SJCRH30 (cell line): ENCODE measurements around the gene KAZN. TPM values are rescaled to one million over a fixed set of nuclear protein-coding genes. Genes with fewer than 3 reads are reported as not detected.

Experiments used
- DNase-seq, 2 experiments: peaks; one replicate each; pipeline ENCODE4 v3.0.0-alpha.2; 2015 to 2020
- H3K27ac ChIP-seq: fragments of 250-450 bp; sonication (Bioruptor Pico); 2 replicates; pipeline ENCODE4 v1.5.1; 2020; ENCODE audit warnings: mild to moderate bottlenecking, moderate library complexity
- H3K27me3 ChIP-seq: fragments of 250-450 bp; sonication (Bioruptor Pico); 2 replicates; pipeline ENCODE4 v1.5.1; 2020; ENCODE audit warnings: mild to moderate bottlenecking, moderate library complexity
- H3K36me3 ChIP-seq: fragments of 250-450 bp; sonication (Bioruptor Pico); 2 replicates; pipeline ENCODE4 v1.5.1; 2020; ENCODE audit warnings: mild to moderate bottlenecking, moderate library complexity
- H3K4me1 ChIP-seq: fragments of 250-450 bp; sonication (Bioruptor Pico); 2 replicates; pipeline ENCODE4 v1.5.1; 2020; ENCODE audit warnings: mild to moderate bottlenecking, moderate library complexity
- H3K4me3 ChIP-seq: fragments of 250-450 bp; sonication (Bioruptor Pico); 2 replicates; pipeline ENCODE4 v1.5.1; 2020; ENCODE audit warnings: mild to moderate bottlenecking, moderate library complexity
- H3K9me3 ChIP-seq: fragments of 250-450 bp; sonication (Bioruptor Pico); replicated peaks from 2 replicates; pipeline ENCODE4 v1.5.1; 2020; ENCODE audit warnings: mild to moderate bottlenecking, moderate library complexity
- total RNA-seq: library from RNA; depleted of rRNA; stranded (reverse); fragments of >200 nt; shearing (Covaris generic); gene quantifications from 2 replicates; pipeline ENCODE4 v1.2.3, GENCODE V29; 2014

KAZN gene
- total RNA-seq, 1 experiment from 2014 or later: 0.10 TPM

GRCh38 chr1:14699620-14700019 is 101.1 kb downstream of the KAZN start:
- no peaks in the 10 kb centered on the region for H3K4me1 ChIP-seq
- no peak overlapping the region for H3K4me3 ChIP-seq
- H3K36me3 ChIP-seq: no peaks in the 10 kb centered on the region
- DNase-seq: no peak
- peaks cover 11% of the 10 kb centered on the region; the same call in 1 of the 2 replicates for H3K27me3 ChIP-seq
- H3K27ac ChIP-seq: no peak overlapping the region
- H3K9me3 ChIP-seq: no peaks in the 10 kb centered on the region

- no peaks in the 10 kb centered on the region for H3K9me3 ChIP-seq
- no peak for DNase-seq
- no peaks in the 10 kb centered on the region for H3K4me1 ChIP-seq
- H3K27me3 ChIP-seq: peaks cover 9% of the 10 kb centered on the region; the same call in 1 of the 2 replicates
- H3K27ac ChIP-seq: no peak overlapping the region
- H3K4me3 ChIP-seq: no peak overlapping the region
- H3K36me3 ChIP-seq: no peaks in the 10 kb centered on the region
Observed at GRCh38 chr1:14704846-14705245, 106.4 kb downstream of the KAZN start.

DNA sequence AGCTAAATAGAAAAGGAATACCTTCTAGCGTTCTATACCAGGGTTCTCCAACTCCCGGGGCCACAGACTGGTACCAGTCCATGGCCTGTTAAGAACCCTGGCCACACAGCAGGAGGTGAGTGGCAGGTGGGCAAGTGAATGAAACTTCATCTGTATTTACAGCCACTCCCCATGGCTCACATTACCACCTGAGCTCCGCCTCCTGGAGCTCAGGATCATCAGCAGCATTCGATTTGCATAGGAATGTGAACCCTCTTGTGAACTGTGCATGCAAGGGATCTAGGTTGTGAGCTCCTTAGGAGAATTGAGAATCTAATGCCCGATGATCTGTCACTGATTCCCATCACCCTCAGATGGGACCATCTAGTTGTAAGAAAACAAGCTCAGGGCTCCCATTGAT is 107.3 kb downstream of the KAZN start:
- H3K27me3 ChIP-seq: peaks cover 9% of the 10 kb centered on the region; the same call in 1 of the 2 replicates
- H3K4me1 ChIP-seq: no peaks in the 10 kb centered on the region
- no peak for DNase-seq
- no peaks in the 10 kb centered on the region for H3K36me3 ChIP-seq
- no peaks in the 10 kb centered on the region for H3K9me3 ChIP-seq
- H3K4me3 ChIP-seq: no peak overlapping the region
- no peak overlapping the region for H3K27ac ChIP-seq

DNA sequence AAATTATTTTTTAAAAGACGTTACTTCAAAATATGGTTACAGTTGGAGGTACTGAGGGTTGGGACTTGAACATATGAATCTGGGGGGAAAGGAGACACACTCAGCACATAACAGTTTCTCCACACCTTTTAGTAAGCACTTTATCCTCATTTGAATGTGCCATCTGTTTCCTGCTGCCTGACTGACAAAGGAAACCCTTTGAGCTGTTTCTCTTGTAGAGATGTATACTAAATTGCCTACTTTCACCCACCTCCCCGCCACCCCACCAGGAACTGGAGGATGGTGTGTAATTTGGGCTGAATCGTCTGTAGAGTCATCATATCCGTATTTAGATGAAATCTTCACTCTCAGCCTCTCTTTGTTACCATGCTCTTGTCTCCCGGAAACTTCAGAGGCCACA is 108.1 kb downstream of the KAZN start:
- H3K4me3 ChIP-seq: no peak overlapping the region
- no peaks in the 10 kb centered on the region for H3K36me3 ChIP-seq
- H3K9me3 ChIP-seq: no peaks in the 10 kb centered on the region
- no peaks in the 10 kb centered on the region for H3K4me1 ChIP-seq
- peaks cover 9% of the 10 kb centered on the region; the same call in 1 of the 2 replicates for H3K27me3 ChIP-seq
- H3K27ac ChIP-seq: no peak overlapping the region
- DNase-seq: no peak

GRCh38 chr1:14707531-14708445 is 109.3 kb downstream of the KAZN start:
- no peaks in the 10 kb centered on the region for H3K9me3 ChIP-seq
- no peak for DNase-seq
- peaks cover 13% of the 10 kb centered on the region for H3K27me3 ChIP-seq
- no peak overlapping the region for H3K27ac ChIP-seq
- no peaks in the 10 kb centered on the region for H3K4me1 ChIP-seq
- H3K4me3 ChIP-seq: no peak overlapping the region
- no peaks in the 10 kb centered on the region for H3K36me3 ChIP-seq

- Histone ChIP-seq H3K27me3 (peaks cover 13% of the 10 kb centered on the region), H3K36me3 (no peaks in the 10 kb centered on the region), H3K4me1 (no peaks in the 10 kb centered on the region), H3K27ac (no peak overlapping the region), H3K9me3 (no peaks in the 10 kb centered on the region), H3K4me3 (no peak overlapping the region)
- DNase-seq: no peak
Observed at GRCh38 chr1:14710331-14710730, 111.8 kb downstream of the KAZN start.

DNA sequence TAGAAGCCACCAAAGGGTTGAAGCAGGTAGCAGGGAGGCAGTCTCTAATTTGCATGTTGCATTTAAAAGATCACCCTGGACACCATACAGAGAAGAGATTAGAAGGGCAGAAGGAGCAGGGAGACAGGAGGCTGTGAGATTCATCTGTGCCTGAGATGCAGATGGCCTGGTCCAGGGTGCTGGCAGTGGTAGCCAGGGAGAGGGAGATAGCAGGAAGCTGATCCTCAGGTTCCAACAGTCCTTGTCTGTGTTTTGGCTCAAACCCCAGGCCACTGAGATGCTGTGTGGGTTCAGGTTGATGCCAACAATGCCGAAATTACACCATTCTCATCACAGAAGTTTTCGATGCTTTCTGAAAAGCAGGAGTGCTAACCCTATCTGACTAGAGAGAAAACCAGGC is 113.7 kb downstream of the KAZN start:
- no peak overlapping the region for H3K4me3 ChIP-seq
- H3K9me3 ChIP-seq: no peaks in the 10 kb centered on the region
- H3K4me1 ChIP-seq: no peaks in the 10 kb centered on the region
- no peaks in the 10 kb centered on the region for H3K36me3 ChIP-seq
- DNase-seq: no peak
- no peak overlapping the region for H3K27ac ChIP-seq
- H3K27me3 ChIP-seq: peaks cover 9% of the 10 kb centered on the region

DNA sequence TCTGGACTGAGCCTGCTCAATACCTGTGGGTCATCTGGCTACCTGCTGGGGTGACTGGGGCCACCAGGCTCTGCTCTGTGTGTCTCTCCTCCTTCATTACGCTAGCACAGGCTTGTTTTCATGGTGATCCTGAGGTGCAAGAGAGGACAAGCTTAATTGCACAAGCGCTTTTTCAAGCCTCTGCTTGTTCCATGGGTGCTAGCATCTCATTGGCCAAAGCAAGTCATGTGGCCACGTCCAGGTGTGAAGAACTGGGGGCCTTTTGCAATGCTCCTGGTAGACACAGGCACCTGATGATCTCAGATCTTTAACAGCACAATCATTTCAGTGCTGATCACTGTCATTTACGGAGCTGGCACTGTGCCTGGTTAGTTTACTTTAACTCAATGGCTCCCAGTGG is 114.6 kb downstream of the KAZN start:
- Histone ChIP-seq H3K27ac (no peak overlapping the region), H3K4me1 (no peaks in the 10 kb centered on the region), H3K9me3 (no peaks in the 10 kb centered on the region), H3K4me3 (no peak overlapping the region), H3K36me3 (no peaks in the 10 kb centered on the region), H3K27me3 (peaks cover 9% of the 10 kb centered on the region)
- no peak for DNase-seq

- Histone ChIP-seq H3K4me1 (no peaks in the 10 kb centered on the region), H3K9me3 (no peaks in the 10 kb centered on the region), H3K27me3 (peaks cover 4% of the 10 kb centered on the region), H3K4me3 (no peak overlapping the region), H3K27ac (no peak overlapping the region), H3K36me3 (no peaks in the 10 kb centered on the region)
- no peak for DNase-seq
Observed at GRCh38 chr1:14715266-14715665, 116.8 kb downstream of the KAZN start.

DNA sequence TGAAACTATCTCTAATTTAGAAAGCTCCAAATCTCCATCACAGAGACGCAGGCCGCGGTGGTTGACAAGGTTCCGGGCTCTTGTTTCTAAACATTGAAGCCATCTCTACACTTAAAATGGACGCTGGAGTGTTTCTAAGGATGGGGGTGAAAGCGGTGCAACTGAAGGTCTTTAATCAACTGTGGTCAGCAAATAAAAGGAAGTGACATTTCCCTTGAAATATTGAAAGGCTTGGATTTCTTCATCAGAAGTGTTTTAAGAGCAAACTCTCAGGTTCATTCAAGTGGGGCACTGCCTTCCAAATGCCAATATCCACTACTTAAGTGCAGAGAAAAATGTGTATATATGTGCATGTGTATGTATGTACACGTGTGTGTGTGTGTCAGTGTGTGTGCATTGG is 117.3 kb downstream of the KAZN start:
- DNase-seq: no peak
- Histone ChIP-seq H3K27ac (no peak overlapping the region), H3K9me3 (no peaks in the 10 kb centered on the region), H3K27me3 (peaks cover 4% of the 10 kb centered on the region), H3K4me3 (no peak overlapping the region), H3K36me3 (no peaks in the 10 kb centered on the region), H3K4me1 (no peaks in the 10 kb centered on the region)

DNA sequence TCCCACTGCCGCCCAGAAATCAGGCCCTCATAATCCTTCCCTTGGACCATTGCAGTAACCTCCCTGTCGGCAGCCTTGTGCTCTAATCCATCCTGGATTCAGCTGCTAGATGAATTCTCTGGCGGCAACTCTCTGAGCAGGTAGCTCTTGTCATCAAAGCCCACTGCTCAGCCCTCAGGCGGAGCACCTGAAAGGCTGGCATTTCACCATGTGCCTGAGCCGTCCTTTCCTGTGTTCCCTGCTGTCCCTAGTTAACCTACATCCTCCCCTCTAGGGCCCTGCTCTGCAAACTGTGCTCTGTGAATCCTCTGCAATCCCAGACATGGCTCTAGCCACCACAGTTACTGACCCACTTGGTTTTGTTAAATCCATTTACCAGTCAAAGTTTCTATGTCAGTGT is 118.0 kb downstream of the KAZN start:
- Histone ChIP-seq H3K9me3 (no peaks in the 10 kb centered on the region), H3K27me3 (peaks cover 4% of the 10 kb centered on the region), H3K27ac (no peak overlapping the region), H3K36me3 (no peaks in the 10 kb centered on the region), H3K4me3 (no peak overlapping the region), H3K4me1 (no peaks in the 10 kb centered on the region)
- DNase-seq: no peak

DNA sequence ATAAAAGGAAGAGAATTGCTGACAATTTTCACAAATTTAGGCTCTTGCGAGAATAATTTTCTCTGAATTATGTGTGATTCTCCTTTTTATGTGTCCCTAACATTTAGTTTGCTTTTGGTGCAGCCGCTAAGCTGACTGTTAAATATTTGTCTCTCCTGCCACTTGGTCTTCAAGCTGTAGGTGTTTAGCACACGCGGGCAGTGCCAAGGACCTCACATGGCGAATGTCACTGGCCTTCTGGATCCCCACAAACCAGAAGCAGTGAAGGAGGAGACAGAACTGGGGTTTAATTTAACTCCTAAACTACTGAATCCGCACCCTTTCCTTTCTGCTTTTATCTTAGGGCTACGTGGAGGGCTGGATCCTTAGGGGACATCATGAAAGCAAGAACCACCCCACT is 120.0 kb downstream of the KAZN start:
- H3K27ac ChIP-seq: no peak overlapping the region
- no peaks in the 10 kb centered on the region for H3K9me3 ChIP-seq
- H3K36me3 ChIP-seq: no peaks in the 10 kb centered on the region
- H3K27me3 ChIP-seq: no peaks in the 10 kb centered on the region; the same call in 1 of the 2 replicates
- H3K4me3 ChIP-seq: no peak overlapping the region
- no peak for DNase-seq
- no peaks in the 10 kb centered on the region for H3K4me1 ChIP-seq

GRCh38 chr1:14723401-14723800 is 124.9 kb downstream of the KAZN start:
- H3K4me1 ChIP-seq: no peaks in the 10 kb centered on the region
- H3K36me3 ChIP-seq: no peaks in the 10 kb centered on the region
- H3K27me3 ChIP-seq: no peaks in the 10 kb centered on the region; the same call in 1 of the 2 replicates
- no peak overlapping the region for H3K4me3 ChIP-seq
- DNase-seq: no peak
- no peaks in the 10 kb centered on the region for H3K9me3 ChIP-seq
- H3K27ac ChIP-seq: no peak overlapping the region

DNA sequence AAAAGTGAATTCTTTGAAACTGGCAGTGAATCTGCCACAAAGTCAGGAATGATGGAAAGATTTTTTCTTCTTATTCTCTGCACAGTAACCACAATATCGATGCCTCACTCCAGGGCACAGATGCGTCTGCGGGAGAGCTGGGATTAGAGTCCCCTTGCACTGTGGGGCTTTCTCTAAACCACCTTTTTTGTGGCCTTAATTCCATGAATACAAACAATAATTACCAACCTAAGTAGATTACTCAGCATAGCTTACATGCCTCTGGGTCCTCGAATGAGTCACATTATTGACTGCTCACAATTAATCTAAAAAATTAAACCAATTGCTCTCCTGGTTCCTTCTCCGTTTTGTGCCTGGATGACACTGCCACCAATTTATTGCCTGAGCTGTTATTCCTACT is 125.8 kb downstream of the KAZN start:
- H3K27ac ChIP-seq: no peak overlapping the region
- no peaks in the 10 kb centered on the region for H3K9me3 ChIP-seq
- H3K4me1 ChIP-seq: no peaks in the 10 kb centered on the region
- no peak for DNase-seq
- H3K4me3 ChIP-seq: no peak overlapping the region
- H3K27me3 ChIP-seq: no peaks in the 10 kb centered on the region; the same call in 1 of the 2 replicates
- no peaks in the 10 kb centered on the region for H3K36me3 ChIP-seq

DNA sequence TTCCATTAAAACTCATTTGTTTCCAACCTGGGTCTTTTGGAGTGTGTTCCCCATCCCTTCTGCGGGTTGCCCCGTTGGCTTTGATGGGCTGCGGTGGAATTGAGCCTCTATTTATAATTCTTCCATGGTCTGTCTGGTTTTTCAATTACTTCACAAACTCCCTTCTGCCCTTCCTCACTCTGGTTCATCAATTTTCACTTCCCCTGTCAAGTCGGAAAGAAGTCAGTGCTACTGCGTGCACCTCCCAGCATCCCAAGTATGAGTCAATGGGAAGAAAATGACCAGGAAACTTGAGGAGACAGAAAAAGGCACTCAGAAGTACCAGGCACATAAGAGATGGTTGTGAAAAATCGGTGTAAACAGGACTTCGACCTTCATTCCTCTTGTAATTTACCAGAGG is 126.2 kb downstream of the KAZN start:
- H3K4me3 ChIP-seq: no peak overlapping the region
- no peaks in the 10 kb centered on the region for H3K9me3 ChIP-seq
- H3K27ac ChIP-seq: no peak overlapping the region
- no peak for DNase-seq
- H3K27me3 ChIP-seq: no peaks in the 10 kb centered on the region; the same call in 1 of the 2 replicates
- H3K4me1 ChIP-seq: no peaks in the 10 kb centered on the region
- no peaks in the 10 kb centered on the region for H3K36me3 ChIP-seq

GRCh38 chr1:14725238-14725637 is 126.8 kb downstream of the KAZN start:
- H3K4me1 ChIP-seq: no peaks in the 10 kb centered on the region
- peaks cover 4% of the 10 kb centered on the region; the same call in 1 of the 2 replicates for H3K27me3 ChIP-seq
- H3K27ac ChIP-seq: no peak overlapping the region
- H3K9me3 ChIP-seq: no peaks in the 10 kb centered on the region
- H3K4me3 ChIP-seq: no peak overlapping the region
- no peaks in the 10 kb centered on the region for H3K36me3 ChIP-seq
- DNase-seq: no peak
